HEK293 (cell line): ENCODE data around the gene ENHO.

Experiments
- GLI4 ChIP-seq: fragments of 450-650 bp; formaldehyde crosslinking; IDR thresholded peaks from 2 replicates; pipeline ENCODE4 v1.5.1; 2016; ENCODE audit warnings: missing biosample characterization, missing genetic modification characterization
- GLIS1 ChIP-seq: fragments of 450-650 bp; formaldehyde crosslinking; IDR thresholded peaks from 2 replicates; pipeline ENCODE4 v1.5.1; 2016; ENCODE audit warnings: missing biosample characterization, missing genetic modification characterization
- SETDB1 ChIP-seq: IDR thresholded peaks from one replicate; pipeline ENCODE4 v1.6.1; 2017; ENCODE audit warnings: mild to moderate bottlenecking, low read length, moderate library complexity, mixed read lengths; ENCODE audit not compliant: insufficient read length
- SP2 ChIP-seq: fragments of 450-650 bp; formaldehyde crosslinking; IDR thresholded peaks from 2 replicates; pipeline ENCODE4 v1.5.1; 2016; ENCODE audit warnings: missing biosample characterization, missing genetic modification characterization
- ZBTB11 ChIP-seq: fragments of 450-650 bp; formaldehyde crosslinking; conservative IDR thresholded peaks from 2 replicates; pipeline ENCODE4 v1.5.1; 2016; ENCODE audit warnings: low read depth, missing biosample characterization, missing genetic modification characterization
- ZBTB8A ChIP-seq: fragments of 450-650 bp; formaldehyde crosslinking; IDR thresholded peaks from 2 replicates; pipeline ENCODE4 v1.5.1; 2016; ENCODE audit warnings: missing biosample characterization, missing genetic modification characterization
- ZNF24 ChIP-seq: fragments of 450-650 bp; formaldehyde crosslinking; IDR thresholded peaks from 2 replicates; pipeline ENCODE4 v1.5.1; 2016; ENCODE audit warnings: missing biosample characterization, missing genetic modification characterization
- ZNF280D ChIP-seq: fragments of 450-650 bp; formaldehyde crosslinking; IDR thresholded peaks from 2 replicates; pipeline ENCODE4 v1.5.1; 2016; ENCODE audit warnings: missing biosample characterization, missing genetic modification characterization
- ZNF350 ChIP-seq: fragments of 450-650 bp; formaldehyde crosslinking; IDR thresholded peaks from 2 replicates; pipeline ENCODE4 v1.5.0; 2017; ENCODE audit warnings: missing biosample characterization, mild to moderate bottlenecking, missing genetic modification characterization
- ZNF416 ChIP-seq: fragments of 450-650 bp; formaldehyde crosslinking; IDR thresholded peaks from 2 replicates; pipeline ENCODE4 v1.5.1; 2016; ENCODE audit warnings: missing biosample characterization, missing genetic modification characterization
- ZNF510 ChIP-seq: fragments of 450-650 bp; formaldehyde crosslinking; IDR thresholded peaks from 2 replicates; pipeline ENCODE4 v1.5.1; 2018; ENCODE audit warnings: mild to moderate bottlenecking, missing genetic modification characterization, missing biosample characterization; ENCODE audit not compliant: insufficient replicate concordance
- ZNF610 ChIP-seq: fragments of 450-650 bp; formaldehyde crosslinking; IDR thresholded peaks from 2 replicates; pipeline ENCODE4 v1.5.1; 2016; ENCODE audit warnings: missing biosample characterization, missing genetic modification characterization, borderline replicate concordance
- ZSCAN5A ChIP-seq: fragments of 450-650 bp; formaldehyde crosslinking; IDR thresholded peaks from 2 replicates; pipeline ENCODE4 v1.5.1; 2016; ENCODE audit warnings: missing biosample characterization, missing genetic modification characterization
- TF ChIP-seq, protein P1 (sequence below): fragments of 450-650 bp; formaldehyde crosslinking; IDR thresholded peaks from 2 replicates; pipeline ENCODE4 v1.5.1; 2016; ENCODE audit warnings: missing biosample characterization, missing genetic modification characterization

- TF ChIP-seq, protein P1, sequence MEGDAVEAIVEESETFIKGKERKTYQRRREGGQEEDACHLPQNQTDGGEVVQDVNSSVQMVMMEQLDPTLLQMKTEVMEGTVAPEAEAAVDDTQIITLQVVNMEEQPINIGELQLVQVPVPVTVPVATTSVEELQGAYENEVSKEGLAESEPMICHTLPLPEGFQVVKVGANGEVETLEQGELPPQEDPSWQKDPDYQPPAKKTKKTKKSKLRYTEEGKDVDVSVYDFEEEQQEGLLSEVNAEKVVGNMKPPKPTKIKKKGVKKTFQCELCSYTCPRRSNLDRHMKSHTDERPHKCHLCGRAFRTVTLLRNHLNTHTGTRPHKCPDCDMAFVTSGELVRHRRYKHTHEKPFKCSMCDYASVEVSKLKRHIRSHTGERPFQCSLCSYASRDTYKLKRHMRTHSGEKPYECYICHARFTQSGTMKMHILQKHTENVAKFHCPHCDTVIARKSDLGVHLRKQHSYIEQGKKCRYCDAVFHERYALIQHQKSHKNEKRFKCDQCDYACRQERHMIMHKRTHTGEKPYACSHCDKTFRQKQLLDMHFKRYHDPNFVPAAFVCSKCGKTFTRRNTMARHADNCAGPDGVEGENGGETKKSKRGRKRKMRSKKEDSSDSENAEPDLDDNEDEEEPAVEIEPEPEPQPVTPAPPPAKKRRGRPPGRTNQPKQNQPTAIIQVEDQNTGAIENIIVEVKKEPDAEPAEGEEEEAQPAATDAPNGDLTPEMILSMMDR = no peak
- no peak for TF ChIP-seq SP2 (tag by site-specific recombination)
- TF ChIP-seq ZNF510 (tag by site-specific recombination) = no peak
- TF ChIP-seq ZBTB11 (tag by site-specific recombination) = no peak
- TF ChIP-seq GLIS1 (tag by site-specific recombination) = no peak
- TF ChIP-seq ZBTB8A = no peak
- TF ChIP-seq ZSCAN5A (tag by site-specific recombination) = no peak
- no peak for TF ChIP-seq ZNF610 (tag by site-specific recombination)
- no peak for TF ChIP-seq ZNF350 (tag by site-specific recombination)
- TF ChIP-seq ZNF416 (tag by site-specific recombination) = no peak
- no peak for TF ChIP-seq GLI4 (tag by site-specific recombination)
- TF ChIP-seq ZNF280D (tag by site-specific recombination) = no peak
- TF ChIP-seq ZNF24 (tag by site-specific recombination) = no peak
- TF ChIP-seq SETDB1 = no peak
Observed at GRCh38 chr9:34560599-34561214, 37.9 kb upstream of the ENHO start.
